Fibroblast of skin of scalp (primary cell): Measurements from ENCODE around the gene MTHFS.

ENCODE experiments used
- DNase-seq: peaks from one replicate; pipeline ENCODE4 v3.0.0-alpha.2; 2013

The MTHFS gene

GRCh38 chr15:79874242-79874641, 22.6 kb downstream of the MTHFS start:
- no peak for DNase-seq

- peak; percentile 42 for DNase-seq
These were observed 24.3 kb downstream of the MTHFS start for GRCh38 chr15:79872358-79873017.

- no peak for DNase-seq
These were observed 28.3 kb downstream of the MTHFS start for GRCh38 chr15:79868554-79868953.

DNA sequence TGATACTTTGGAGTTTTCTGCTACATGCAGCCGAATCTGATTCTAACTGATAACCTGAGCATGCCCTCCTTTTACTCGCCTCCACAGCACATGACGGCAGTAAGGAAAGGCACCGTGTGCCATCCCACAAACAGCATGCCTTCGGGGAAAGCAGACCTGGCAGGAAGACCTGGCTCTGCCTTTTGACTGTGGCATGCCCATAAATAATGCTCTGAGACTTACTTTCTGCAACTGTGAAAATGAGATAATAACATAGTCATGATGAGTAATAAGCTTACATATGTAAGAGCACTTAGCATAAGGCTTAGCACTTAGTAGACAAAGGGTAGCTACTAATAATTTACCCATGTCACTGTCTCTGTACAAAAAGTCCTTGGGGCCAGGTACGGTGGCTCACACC, 32.9 kb downstream of the MTHFS start:
- DNase-seq = no peak

DNA sequence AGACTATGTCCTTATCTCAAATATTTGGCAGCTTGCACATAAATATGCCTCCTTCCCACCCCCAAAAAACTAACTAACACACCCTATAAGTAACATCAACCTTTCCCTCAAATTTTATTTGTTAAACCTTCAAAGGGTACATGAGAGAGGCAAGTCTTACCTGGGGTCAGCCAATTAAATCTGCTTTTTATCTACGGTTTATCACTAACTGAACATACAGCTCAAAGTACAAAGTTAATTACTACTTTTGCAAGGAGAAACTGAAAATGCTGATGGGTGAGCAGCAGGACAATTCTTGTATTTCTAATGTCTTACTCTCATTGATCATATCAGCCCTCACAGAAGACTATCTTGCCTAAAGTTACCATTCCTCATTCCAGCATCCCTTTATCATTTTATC, 34.6 kb downstream of the MTHFS start:
- DNase-seq = no peak

- DNase-seq = no peak
These were observed 36.2 kb downstream of the MTHFS start for GRCh38 chr15:79860661-79861060.

GRCh38 chr15:79858469-79858868, 38.3 kb downstream of the MTHFS start:
- DNase-seq = peak; percentile 8

GRCh38 chr15:79853492-79854328, 43.1 kb downstream of the MTHFS start:
- DNase-seq = peak; percentile 85

DNA sequence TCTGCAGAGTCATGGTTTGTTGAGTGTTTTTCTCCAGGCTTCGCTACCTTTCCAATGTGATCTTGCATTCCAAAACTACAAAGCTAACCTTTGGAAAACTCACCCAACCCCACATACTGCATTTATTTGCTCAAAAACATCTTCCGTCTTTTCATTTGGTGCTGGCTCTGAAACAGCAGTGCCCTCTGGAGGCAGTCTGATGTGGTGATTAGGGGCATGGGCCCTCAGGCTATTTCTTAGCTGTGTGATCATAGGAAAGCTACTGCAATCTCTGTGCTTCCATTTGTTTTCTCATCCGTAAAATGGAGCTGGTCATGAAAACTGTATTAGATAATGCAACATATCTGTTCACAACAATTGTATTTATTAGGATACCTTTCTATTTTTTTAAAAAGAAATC, 47.0 kb downstream of the MTHFS start:
- DNase-seq = peak; percentile 64

- DNase-seq = no peak
These were observed 50.3 kb downstream of the MTHFS start for GRCh38 chr15:79846539-79846938.

DNA sequence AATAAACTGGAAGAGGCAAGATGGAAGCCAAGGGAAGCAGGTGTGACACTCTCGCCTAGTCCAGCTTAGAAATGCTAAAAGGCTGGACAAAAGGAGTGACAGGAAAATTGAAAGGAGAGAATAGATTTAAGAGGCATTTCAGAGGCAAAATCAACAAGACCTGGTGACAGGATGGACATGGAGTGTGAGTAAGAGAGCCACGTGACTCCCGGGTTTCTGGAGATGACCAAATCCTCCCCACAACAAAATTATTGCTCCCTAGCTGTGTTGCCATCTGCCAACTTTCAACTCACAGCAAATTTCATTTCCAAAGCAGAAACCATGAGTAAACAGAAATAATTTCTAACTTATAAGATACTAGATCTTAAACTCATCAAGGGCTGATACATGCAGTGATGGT, 52.6 kb downstream of the MTHFS start:
- DNase-seq = no peak

DNA sequence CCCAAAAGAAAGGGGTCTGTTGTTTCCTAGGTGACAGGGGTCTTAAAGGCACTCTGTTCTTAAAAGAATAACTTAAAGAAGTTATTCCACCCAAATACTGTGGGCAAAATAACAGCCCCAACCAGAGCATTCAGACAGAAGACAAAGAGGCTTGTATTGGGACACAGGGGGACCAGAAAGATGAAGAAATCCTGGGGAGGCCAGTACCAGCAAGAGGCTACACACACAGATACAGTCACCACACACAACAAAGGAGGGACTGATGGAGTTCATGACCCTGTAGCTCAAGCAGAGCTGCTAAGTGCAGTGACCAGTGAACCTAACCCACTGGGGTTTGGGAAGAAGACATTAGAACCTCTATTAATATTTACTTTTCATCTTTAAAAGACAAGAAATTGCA, 59.0 kb downstream of the MTHFS start:
- DNase-seq = no peak

DNA sequence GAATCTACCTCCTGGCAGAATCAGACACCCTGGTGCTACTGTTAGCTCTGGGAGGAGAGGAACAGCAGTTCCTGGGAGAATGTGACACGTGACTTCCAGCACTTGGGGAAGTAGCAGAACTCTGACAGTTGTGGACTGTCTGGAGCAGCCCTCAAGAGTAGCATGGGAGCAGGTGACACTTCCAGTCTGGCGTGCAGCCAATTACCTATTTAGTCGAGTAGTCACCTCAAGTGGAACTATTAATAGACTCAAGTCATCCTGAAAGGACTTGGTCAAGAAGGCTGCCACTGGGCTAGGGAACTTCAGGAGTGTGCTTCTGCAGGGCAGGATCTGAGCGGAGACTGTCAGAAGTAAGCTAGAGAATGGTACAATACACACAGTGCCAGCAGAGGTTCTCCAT, 62.3 kb downstream of the MTHFS start:
- no peak for DNase-seq

DNA sequence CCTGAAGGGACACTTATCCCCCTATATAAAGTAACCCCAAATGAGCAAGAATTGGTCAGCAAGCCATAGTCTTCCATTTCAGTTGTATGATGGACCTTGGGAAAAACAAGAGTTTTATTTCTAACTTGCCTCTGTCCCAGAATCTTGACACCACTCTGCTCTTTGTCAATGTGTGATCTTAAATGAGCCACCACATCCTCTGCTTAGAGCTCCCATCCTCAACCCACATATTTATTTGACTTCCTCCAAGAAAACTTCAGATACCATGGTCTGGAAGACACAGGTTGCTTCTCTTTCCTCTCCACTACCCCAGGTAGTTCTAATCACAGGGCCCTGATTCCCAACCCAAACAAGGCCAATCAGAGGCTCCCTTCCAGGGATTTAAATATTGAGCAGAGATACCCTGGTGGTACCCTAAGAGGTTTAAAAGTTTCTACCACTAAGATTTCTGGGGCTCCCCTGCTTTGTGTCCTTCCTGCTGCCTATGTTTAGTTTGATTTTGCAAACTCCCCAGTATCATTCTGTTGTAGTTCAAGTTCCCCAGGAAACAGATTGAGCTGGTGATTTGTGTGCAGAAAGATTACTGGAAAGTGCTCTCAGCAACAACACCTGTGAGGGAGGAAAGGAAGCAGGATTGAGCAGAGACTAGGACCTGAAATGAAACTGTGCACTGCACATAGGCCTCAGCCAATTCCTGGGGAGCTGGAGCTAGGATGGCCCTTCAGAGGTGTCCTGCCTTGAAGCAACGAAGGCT, 64.3 kb downstream of the MTHFS start:
- no peak for DNase-seq

GRCh38 chr15:79831604-79832003, 65.2 kb downstream of the MTHFS start:
- no peak for DNase-seq

GRCh38 chr15:79829950-79830349, 66.9 kb downstream of the MTHFS start:
- DNase-seq = no peak

DNA sequence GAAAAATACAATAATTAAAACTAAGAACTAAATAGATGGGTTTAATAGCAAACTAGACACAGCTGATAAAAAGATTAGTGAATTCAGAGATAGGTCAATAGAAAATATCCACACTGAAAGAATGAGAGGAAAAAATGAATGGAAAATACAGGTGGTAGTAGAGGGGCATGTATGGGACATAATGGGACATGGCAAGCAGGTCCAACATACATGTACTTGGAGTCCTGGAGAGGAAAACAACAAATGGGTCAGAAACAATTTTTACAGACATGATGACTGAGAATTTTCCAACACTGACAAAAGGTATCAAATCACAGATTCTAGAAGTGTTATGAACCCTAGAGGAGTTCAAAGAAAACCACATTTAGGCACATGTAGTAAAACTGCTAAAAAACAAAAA, 68.4 kb downstream of the MTHFS start:
- no peak for DNase-seq

GRCh38 chr15:79826800-79827199, 70.0 kb downstream of the MTHFS start:
- DNase-seq = no peak

- no peak for DNase-seq
These were observed 72.6 kb downstream of the MTHFS start for GRCh38 chr15:79824136-79824701.

DNA sequence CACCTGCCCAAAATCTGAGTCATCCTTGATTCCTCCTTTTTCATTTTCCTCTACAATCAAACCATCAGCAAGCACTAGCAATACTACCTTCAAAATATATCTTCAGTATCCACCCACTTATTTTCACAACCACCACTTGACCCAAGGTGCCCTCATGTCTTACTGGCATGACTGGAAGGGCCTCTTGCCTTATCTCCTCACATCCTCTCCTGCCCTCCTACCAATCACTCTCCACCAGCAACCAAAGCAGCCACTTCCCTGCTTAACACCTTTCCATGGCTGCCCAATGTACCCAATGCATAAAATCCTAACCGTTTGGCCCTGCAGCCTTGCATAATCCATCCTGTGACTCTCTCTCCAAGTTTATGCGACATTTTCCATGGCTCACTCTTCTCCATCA, 76.0 kb downstream of the MTHFS start:
- DNase-seq = no peak

- no peak for DNase-seq
These were observed 76.6 kb downstream of the MTHFS start for GRCh38 chr15:79820176-79820575.

DNA sequence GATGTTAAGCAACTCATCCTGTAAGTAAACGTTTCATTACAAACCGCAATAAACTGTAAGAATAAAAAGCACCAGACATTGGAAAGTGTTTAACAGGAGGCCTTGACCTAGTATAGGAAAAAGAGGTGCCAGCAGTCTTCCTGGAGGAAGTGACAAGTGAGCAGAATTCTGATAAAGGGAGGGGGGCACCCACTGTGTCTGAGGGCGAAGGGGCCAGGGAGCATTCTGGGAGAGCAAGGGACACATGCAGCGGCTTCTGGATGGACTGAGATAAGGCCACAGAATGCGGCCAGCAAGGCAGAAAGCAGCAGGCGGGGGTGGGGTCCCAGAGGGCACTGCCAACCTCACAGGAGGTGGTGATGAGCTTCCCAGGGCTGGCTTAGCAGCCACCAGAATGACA, 80.2 kb downstream of the MTHFS start:
- DNase-seq = no peak

DNA sequence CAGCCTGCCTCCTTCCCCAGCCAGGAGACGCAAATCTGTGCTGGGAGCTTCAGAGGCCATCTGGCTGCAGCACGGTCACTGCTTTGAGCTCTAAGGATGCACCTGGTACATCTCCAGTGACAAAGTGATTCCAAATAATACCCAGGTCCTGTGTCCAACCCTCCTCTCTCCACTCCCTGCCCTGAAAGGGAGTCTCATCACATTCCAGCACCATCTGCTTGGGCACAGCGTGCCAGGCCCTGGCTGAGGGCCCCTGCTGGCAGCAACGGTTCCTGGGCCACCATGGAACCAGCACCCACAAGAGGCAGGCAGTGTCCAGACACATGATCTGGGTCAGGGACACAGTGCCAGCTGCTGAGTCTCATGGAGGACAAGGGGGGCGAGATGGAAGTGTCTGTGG, 81.3 kb downstream of the MTHFS start:
- DNase-seq = no peak
